OCI-LY7 (cell line): ENCODE measurements around the gene FHIT.

Source experiments
- CTCF ChIP-seq: fragments of 200-600 bp; sonication (generic); conservative IDR thresholded peaks from 2 replicates; pipeline ENCODE4 v1.5.1; 2014; ENCODE audit warnings: mild to moderate bottlenecking, antibody characterized with exemption, low read length, moderate library complexity, mixed read lengths
- EZH2phosphoT487 ChIP-seq: fragments of 200-600 bp; sonication (generic); IDR thresholded peaks from 2 replicates; pipeline ENCODE4 v1.6.1; 2018; ENCODE audit warnings: low read depth, borderline replicate concordance, mild to moderate bottlenecking, mixed run types, antibody characterized with exemption, low read length, moderate library complexity, mixed read lengths

- no peak for TF ChIP-seq CTCF
- TF ChIP-seq EZH2phosphoT487 = no peak
These were observed 198.4 kb downstream of the FHIT start for GRCh38 chr3:61052851-61053250.
